ENCODE data around the gene FLYWCH2.

- TF ChIP-seq ZSCAN5A (tag by site-specific recombination; IDR thresholded peaks at IDR 0.05) (no peak), GLIS2 (tag by site-specific recombination; IDR thresholded peaks at IDR 0.05) (no peak), CTCF (tag by site-specific recombination; IDR thresholded peaks at IDR 0.05) (no peak), ZNF138 (tag by site-specific recombination; IDR thresholded peaks at IDR 0.05; ENCODE audit: borderline replicate concordance) (no peak)
These were observed 47.1 kb upstream of the FLYWCH2 start for GRCh38 chr16:2835638-2836493.

Data from HEK293 (cell line).